DMS153 treated with DMSO at 0.1 percent for 48 hours (cell line): ENCODE data around the gene RASSF5.
A peak's percentile ranks its signal among the peaks of the same experiment; 100 is the strongest.

Experiments
- DNase-seq: peaks from one replicate; lab custom pipeline; 2025; ENCODE audit not compliant: unreplicated experiment; lab: John Stamatoyannopoulos, UW

Gene RASSF5, protein sequence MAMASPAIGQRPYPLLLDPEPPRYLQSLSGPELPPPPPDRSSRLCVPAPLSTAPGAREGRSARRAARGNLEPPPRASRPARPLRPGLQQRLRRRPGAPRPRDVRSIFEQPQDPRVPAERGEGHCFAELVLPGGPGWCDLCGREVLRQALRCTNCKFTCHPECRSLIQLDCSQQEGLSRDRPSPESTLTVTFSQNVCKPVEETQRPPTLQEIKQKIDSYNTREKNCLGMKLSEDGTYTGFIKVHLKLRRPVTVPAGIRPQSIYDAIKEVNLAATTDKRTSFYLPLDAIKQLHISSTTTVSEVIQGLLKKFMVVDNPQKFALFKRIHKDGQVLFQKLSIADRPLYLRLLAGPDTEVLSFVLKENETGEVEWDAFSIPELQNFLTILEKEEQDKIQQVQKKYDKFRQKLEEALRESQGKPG

DNA sequence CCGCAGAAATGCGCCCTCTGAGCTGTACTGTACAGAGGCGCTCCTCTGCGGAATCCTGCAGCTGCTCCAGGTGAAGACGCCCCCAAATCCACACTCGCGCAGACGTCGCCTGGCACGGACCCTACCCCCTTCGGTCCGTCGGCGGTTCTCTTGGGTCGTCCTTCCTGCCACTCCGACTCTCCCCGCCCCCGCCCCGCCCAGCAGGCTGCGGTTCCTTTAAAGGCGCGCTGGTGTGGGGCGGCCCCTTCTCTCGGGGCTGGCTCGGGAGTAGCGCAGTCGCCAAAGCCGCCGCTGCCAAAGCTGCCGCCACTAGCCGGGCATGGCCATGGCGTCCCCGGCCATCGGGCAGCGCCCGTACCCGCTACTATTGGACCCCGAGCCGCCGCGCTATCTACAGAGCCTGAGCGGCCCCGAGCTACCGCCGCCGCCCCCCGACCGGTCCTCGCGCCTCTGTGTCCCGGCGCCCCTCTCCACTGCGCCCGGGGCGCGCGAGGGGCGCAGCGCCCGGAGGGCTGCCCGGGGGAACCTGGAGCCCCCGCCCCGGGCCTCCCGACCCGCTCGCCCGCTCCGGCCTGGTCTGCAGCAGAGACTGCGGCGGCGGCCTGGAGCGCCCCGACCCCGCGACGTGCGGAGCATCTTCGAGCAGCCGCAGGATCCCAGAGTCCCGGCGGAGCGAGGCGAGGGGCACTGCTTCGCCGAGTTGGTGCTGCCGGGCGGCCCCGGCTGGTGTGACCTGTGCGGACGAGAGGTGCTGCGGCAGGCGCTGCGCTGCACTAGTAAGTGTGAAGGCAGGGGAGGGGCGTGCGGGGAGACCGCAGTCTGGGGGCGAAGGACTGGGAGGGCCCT lies at the start of gene RASSF5:
Gene RASSF5, plus strand, starts transcription at position 248 of the 846 bp plus-strand sequence. Its CDS starts 72 bp downstream, at position 320.
- peak; percentile 59 for DNase-seq

DNA sequence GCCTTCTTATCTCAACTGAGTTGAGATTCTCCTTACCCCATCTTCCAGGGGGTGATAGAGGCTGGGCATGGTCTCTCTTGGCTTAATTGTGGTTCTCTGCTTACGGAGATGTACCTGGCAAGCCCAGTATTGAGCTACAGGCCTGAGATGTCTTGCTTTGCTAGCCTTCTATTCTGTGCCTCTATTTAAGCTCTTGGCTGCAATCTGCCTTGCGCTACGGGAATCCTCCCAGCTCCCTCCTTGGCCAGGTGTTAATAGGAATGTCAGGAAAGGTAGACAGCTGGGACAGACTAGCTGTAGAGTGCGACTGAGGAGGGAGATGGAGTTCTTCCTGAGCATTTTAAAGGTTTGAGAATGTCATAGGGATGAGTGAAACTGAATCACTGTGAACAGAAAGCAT lies 47.6 kb upstream of the RASSF5 start:
- DNase-seq, result no peak

DNA sequence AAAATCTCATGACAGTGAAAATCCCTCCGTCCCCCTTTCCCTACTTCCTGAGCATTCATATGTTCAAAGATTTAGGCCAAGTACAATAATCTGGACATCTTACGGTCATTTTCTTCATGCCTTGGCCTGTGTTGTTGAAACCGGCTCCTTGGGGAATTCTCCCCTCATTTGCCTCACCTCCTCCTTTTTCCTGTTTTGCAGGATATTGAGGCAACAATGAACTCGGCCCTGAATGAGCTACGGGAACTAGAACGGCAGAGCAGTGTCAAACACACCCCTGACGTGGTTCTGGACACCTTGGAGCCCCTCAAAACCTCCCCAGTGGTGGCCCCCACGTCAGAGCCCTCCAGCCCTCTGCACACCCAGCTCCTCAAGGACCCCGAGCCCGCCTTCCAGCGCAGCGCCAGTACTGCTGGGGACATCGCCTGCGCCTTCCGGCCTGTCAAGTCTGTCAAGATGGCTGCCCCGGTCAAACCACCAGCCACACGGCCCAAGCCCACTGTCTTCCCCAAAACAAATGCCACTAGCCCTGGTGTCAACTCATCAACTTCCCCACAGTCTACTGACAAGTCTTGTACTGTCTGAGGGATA lies 46.4 kb upstream of the RASSF5 start:
- no peak for DNase-seq

DNA sequence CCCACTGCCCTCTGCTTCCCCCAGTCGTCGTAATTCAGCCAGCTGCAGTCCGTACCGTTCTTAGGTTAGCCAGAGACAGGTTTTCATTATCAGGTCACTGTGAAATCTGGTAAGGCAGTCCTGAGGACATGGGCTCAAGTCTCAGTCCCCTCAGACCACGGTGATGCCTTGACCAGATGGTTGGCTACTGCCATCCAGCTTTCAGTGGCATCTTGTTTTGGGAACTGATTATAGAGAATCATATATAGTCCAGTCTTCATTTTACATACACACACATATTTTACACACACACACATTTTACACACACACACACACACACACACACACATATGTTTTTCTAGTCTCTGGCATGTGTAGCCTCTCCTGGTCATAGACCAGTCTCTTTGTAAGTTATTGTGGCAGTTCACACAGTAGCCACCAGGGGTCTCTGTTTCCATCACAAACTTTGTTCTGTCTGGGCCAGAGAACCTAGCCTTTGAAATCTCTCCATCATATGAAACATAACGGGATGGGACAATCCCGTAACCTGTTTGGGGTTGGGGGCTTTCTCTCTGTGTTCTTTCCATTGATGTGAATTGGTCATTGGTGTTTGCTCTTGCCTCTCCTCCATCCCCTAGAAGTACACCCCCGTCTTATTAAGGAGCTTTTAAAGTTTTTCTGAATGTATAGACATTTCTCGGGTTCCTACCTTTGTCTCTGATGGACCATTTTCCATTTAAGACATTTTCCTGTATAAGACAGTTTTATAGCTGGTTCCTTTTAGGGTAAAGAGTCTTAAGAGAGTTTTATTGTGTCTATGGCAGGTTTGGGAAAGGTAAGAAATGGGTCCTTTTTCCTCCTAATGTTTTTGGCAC lies 45.5 kb upstream of the RASSF5 start:
- DNase-seq, result peak; percentile 87

DNA sequence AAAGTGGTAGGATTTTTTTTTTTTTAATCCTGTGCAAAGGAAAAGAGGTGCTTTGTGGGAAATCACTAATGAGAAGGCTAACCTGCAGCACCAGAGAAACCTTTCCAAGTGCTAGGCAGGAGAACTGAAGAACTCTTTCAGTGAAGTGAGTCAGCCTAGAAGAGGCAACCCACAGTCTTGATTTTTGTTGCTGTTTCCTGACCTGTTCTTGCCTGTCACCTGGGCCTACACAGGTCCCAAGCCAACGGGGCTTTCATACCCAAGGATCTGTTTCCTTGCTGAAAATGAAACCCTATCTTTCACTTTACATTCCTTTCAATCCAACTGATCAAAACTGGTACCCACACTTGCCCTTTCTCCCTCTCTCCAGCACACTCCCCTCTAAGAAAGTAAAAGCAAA lies 44.2 kb upstream of the RASSF5 start:
- no peak for DNase-seq

DNA sequence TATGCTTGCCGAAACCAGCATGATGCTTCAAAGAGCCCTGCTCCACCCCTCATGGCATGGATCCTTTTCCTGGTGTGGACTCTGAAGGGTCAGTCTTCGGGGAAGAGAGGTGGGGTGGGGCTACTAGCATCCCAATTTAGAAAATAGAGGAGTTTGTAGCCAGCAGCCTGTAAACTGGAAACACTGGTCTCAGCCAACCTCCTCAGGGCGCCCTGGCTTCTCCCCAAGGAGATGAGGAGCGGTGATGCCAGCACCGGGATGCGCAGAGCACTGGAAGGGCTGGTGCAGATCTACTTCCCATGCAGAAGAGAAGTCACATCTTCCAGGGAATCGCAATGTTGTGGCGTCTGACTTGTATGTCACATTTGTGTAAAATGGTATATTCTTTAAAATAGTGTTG lies 43.4 kb upstream of the RASSF5 start:
- no peak for DNase-seq

DNA sequence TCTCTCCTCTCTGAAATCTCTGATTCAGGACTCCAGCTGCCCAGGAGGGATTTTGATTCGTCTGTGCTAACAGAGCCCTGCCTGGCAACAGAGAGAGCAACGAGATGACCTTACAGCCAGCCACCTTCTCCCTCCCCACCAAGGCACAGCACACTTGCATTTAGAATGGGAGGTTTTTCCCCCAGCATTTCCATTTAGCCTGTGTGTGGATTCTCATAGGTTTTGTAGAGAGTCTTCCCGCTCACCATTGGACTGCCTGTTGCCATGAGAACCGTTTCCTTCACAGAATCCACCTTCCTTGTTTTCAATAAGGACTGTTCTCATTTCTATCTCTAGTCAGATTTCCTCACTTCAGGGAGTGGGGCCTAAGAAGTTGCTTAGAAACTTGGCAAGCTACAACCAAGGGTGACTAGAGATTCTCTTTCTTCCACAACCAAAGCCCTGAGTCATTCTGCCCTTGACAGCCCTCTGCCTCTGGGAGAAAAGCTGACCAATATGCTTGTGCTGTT lies 42.8 kb upstream of the RASSF5 start:
- no peak for DNase-seq

DNA sequence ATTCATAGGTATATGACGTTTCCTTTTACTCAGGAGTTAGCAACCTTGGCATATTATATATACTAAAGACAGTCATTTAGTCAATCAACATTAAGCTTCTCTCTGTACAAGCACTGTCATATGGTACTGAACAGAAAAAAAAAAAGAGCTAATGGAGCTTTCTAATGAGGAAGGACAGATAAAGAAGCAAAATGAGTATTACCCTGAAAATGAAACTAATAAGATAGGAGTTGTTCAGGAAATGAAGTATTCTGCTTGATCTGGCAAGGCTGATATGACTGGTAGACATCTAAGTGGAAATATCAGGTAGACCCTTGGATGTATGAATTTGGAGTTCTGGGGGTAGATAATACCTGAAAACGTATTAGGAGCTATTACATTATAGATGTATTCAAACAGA lies 41.4 kb upstream of the RASSF5 start:
- DNase-seq, result no peak

DNA sequence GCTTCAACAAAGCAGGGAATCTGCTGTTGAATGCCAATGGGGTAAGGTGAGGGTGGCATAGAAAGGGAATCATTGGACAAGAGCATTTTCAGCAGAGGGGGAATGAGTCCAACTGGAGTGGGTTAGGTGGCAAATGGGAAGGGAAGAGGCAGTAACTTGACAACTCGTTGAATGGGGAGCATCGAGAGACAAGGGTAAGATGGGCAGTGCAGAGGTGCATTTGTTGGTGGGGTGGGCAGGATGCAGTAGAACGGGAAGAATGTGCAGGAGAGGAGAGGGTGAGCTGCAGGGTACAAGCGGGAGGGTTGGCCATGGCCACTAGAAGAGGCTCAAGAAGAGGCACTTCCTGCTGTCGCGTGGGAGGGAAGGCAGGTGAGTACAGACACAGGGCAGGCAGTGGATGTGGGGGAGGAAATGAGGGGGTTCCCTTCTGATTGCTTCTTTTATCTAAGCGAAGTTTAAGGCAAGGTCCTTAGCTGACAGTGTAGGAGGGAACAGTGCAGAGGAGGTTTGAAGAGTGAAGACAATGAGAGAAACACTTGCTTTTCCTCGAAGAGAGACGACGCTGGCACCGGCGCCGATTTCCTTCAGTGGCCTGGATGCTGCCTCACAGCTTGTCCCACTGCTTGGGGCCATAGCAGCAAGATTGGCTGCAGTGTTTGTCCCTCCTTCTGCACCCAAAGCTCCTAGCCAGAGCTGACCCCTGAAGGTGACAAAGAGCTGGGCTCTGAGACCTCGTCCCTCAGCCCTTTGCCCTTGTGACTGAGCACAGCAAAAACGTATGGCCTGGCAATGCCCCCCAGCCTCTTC lies 40.3 kb upstream of the RASSF5 start:
- no peak for DNase-seq

DNA sequence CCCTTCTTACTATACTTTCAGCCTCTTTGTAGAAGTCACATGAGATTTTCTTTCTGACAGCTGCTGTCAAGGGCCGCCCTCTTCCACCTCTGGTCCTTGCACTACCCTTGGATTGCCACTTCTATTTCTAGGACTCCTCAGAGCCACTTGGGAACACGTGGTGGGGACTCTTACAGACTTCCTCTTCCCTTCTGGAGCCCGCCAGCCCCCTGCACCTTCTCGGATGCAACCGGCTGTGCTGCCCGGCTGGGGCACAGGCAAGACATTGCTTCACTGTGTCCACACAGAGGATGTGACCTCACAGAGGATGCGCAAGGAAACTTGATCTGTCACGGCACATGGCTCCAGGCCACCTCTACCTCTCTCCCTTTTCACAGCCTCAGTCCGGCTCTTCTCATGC lies 39.4 kb upstream of the RASSF5 start:
- DNase-seq, result peak; percentile 21

DNA sequence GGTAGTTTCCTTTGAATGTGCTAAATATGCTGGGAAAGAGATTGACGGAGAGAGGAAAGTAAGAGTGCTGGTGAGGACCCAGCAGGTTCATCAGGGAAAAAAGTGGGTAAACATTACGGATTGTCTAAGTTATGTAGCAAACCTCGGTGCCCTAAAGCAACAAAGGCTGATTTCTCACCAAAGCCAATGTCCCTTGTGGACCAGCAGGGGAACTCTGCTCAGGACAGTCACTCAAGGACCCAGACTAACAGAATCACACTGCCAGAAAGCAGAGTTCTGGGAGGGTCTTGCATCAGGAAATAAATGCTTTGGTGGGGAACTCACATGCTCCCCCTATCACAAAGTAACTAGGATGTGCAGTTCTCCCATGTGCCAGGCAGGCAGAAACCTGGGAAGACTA lies 38.8 kb upstream of the RASSF5 start:
- DNase-seq, result no peak

DNA sequence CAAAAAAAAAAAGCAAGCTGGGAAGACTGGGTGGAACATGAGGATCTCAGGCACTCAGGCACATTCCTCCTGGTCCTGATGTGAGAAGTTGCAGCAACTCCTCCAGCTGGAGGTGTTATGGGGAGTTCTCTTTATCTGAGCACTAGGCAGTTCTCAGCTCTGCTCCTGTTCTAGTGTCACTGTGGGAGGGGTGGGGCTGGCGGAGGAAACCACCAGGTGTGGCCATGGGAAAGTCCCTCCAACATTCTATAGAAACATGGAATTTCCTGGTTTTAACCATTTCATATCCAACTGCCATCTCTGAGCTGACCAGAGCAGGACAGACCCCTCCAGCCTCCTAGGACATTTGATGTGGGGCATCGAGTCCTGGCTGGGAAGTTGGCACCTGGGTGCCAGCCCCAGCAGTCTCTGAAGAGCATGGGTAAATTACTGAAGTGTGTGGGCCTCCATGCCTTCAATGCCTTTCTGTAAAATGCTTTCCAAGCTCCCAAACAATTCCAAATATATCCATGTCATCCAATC lies 37.9 kb upstream of the RASSF5 start:
- DNase-seq, result no peak

- peak; percentile 76 for DNase-seq
These were observed 37.2 kb upstream of the RASSF5 start, which contains the start of gene IKBKE for GRCh38 chr1:206469933-206470691. TSS of gene IKBKE (plus strand) at chr1:206470476. CDS start at chr1:206473228, 2,752 bp downstream.

- DNase-seq, result peak; percentile 39
These were observed 36.5 kb upstream of the RASSF5 start for GRCh38 chr1:206470692-206471414.

GRCh38 chr1:206471415-206471801 lies 35.9 kb upstream of the RASSF5 start:
- DNase-seq, result no peak

DNA sequence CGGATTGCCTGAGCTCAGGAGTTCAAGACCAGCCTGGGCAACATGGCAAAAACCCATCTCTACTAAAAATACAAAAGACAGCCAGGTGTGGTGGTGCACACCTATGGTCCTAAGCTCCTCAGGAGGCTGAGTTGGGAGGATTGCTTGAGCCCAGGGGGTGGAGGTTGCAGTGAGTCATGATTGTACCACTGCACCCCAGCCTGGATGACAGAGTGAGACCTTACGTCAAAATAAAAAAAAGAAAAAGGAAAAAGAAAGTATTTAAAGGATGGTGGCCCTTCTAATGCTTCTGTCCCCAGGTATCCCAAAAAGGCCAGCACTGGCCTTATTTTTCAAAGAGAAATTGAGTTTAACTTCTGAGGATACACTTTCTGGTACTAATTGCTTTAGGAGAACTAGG lies 35.3 kb upstream of the RASSF5 start:
- no peak for DNase-seq

DNA sequence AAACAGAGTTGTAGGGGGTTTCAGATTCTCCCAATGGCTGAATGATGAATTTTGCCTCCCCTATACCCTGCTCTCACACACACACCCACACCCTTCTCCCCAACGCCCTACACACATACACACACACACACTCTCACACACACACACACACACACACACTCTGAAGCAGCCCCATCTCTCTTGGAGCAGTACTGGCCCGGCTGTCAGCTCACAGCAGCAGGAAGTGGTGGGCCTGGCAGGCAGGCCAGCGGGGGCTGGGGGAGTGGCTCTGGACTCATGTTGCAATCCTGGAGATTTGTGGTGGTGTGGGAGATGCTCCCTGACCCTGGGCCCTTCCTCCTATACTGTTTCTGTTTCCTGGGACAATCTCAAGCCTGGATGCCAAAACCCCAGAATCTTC lies 34.9 kb upstream of the RASSF5 start:
- no peak for DNase-seq

- DNase-seq, result no peak
These were observed 34.4 kb upstream of the RASSF5 start for GRCh38 chr1:206472886-206473285.
